ENCODE data around the gene RSRP1.
"Not testable (repeated sequence)": the region's sequence is repeated elsewhere in the genome, so short reads cannot be mapped to it uniquely, and the experiment has no call there.

DNA sequence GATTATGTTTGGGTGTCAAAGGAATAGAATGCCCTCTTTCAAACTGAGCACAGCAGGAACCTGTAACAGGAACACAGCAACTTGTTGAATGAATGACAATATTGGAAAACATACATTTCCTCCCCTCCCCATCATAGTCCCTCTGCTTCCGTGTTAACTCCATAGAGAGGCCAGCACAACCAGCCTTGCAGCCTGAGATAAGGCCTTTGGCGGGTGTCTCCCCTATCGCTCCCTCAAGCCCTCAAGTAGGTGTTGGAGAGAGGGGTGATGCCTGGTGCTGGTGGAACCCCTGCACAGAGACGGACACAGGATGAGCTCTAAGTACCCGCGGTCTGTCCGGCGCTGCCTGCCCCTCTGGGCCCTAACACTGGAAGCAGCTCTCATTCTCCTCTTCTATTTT, 25.0 kb upstream of the RSRP1 start, which contains the start of gene RHD:
- TF ChIP-seq, protein P1, sequence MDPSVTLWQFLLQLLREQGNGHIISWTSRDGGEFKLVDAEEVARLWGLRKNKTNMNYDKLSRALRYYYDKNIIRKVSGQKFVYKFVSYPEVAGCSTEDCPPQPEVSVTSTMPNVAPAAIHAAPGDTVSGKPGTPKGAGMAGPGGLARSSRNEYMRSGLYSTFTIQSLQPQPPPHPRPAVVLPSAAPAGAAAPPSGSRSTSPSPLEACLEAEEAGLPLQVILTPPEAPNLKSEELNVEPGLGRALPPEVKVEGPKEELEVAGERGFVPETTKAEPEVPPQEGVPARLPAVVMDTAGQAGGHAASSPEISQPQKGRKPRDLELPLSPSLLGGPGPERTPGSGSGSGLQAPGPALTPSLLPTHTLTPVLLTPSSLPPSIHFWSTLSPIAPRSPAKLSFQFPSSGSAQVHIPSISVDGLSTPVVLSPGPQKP (IDR thresholded peaks at IDR 0.05; ENCODE audit: low read depth, low read length), result not testable (repeated sequence)
- TF ChIP-seq, protein P2, sequence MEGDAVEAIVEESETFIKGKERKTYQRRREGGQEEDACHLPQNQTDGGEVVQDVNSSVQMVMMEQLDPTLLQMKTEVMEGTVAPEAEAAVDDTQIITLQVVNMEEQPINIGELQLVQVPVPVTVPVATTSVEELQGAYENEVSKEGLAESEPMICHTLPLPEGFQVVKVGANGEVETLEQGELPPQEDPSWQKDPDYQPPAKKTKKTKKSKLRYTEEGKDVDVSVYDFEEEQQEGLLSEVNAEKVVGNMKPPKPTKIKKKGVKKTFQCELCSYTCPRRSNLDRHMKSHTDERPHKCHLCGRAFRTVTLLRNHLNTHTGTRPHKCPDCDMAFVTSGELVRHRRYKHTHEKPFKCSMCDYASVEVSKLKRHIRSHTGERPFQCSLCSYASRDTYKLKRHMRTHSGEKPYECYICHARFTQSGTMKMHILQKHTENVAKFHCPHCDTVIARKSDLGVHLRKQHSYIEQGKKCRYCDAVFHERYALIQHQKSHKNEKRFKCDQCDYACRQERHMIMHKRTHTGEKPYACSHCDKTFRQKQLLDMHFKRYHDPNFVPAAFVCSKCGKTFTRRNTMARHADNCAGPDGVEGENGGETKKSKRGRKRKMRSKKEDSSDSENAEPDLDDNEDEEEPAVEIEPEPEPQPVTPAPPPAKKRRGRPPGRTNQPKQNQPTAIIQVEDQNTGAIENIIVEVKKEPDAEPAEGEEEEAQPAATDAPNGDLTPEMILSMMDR (IDR thresholded peaks at IDR 0.05), result not testable (repeated sequence)
- not testable (repeated sequence) for TF ChIP-seq NFE2L2 (conservative IDR thresholded peaks at IDR 0.05; ENCODE audit: low read length); POLR2A (IDR thresholded peaks at IDR 0.05; ENCODE audit: low read length)
